ENCODE results near the gene SEMA5B.

Gene SEMA5B

GRCh38 chr3:123036352-123037014 lies 8.9 kb upstream of the SEMA5B start:
- Histone ChIP-seq H3K27ac (ENCODE audit: low read depth, low read length, poor library complexity, severe bottlenecking) (no peak overlapping the region), H3K4me1 (ENCODE audit: insufficient read depth, low read length, severe bottlenecking) (no peaks in the 10 kb centered on the region), H3K36me3 (ENCODE audit: insufficient read depth, low read length) (no peaks in the 10 kb centered on the region), H3K79me2 (ENCODE audit: insufficient read depth, low read length) (no peaks in the 10 kb centered on the region), H2AFZ (ENCODE audit: low read length) (no peak overlapping the region), H3F3A (ENCODE audit: insufficient read depth, low read length) (no peaks in the 10 kb centered on the region), H3K4me2 (ENCODE audit: low read length) (no peak overlapping the region), H3K27me3 (ENCODE audit: insufficient read depth, low read length) (no peaks in the 10 kb centered on the region; the same call in 1 of the 2 replicates), H3K4me3 (ENCODE audit: low read depth, low read length, poor library complexity, severe bottlenecking) (no peak overlapping the region), H4K20me1 (ENCODE audit: insufficient read depth, low read length) (no peaks in the 10 kb centered on the region), H3K9ac (ENCODE audit: low read length) (no peak overlapping the region), H3K9me3 (ENCODE audit: low read length) (no peaks in the 10 kb centered on the region), H3K9me2 (ENCODE audit: low read depth, low read length) (no peaks in the 10 kb centered on the region)
- TF ChIP-seq EZH2 (IDR thresholded peaks at IDR 0.05; ENCODE audit: borderline replicate concordance, low read length) (no peak), CTCF (IDR thresholded peaks at IDR 0.05; ENCODE audit: low read length) (no peak)

- H2AFZ ChIP-seq (ENCODE audit: low read length) = no peak overlapping the region
- H3K4me3 ChIP-seq (ENCODE audit: low read depth, low read length, poor library complexity, severe bottlenecking) = no peak overlapping the region
- no peaks in the 10 kb centered on the region for H3K9me3 ChIP-seq (ENCODE audit: low read length)
- no peaks in the 10 kb centered on the region for H3K9me2 ChIP-seq (ENCODE audit: low read depth, low read length)
- no peaks in the 10 kb centered on the region for H4K20me1 ChIP-seq (ENCODE audit: insufficient read depth, low read length)
- H3K27me3 ChIP-seq (ENCODE audit: insufficient read depth, low read length) = no peaks in the 10 kb centered on the region; the same call in 1 of the 2 replicates
- H3K36me3 ChIP-seq (ENCODE audit: insufficient read depth, low read length) = no peaks in the 10 kb centered on the region
- H3K9ac ChIP-seq (ENCODE audit: low read length) = no peak overlapping the region
- no peaks in the 10 kb centered on the region for H3K4me1 ChIP-seq (ENCODE audit: insufficient read depth, low read length, severe bottlenecking)
- no peaks in the 10 kb centered on the region for H3F3A ChIP-seq (ENCODE audit: insufficient read depth, low read length)
- TF ChIP-seq CTCF (IDR thresholded peaks at IDR 0.05; ENCODE audit: low read length) (no peak), EZH2 (IDR thresholded peaks at IDR 0.05; ENCODE audit: borderline replicate concordance, low read length) (no peak)
- no peaks in the 10 kb centered on the region for H3K79me2 ChIP-seq (ENCODE audit: insufficient read depth, low read length)
- H3K4me2 ChIP-seq (ENCODE audit: low read length) = no peak overlapping the region
- no peak overlapping the region for H3K27ac ChIP-seq (ENCODE audit: low read depth, low read length, poor library complexity, severe bottlenecking)
These were observed 7.4 kb upstream of the SEMA5B start for GRCh38 chr3:123034996-123035395.

GRCh38 chr3:123034120-123034519 lies 6.6 kb upstream of the SEMA5B start:
- H3K27ac ChIP-seq (ENCODE audit: low read depth, low read length, poor library complexity, severe bottlenecking) = no peak overlapping the region
- TF ChIP-seq CTCF (IDR thresholded peaks at IDR 0.05; ENCODE audit: low read length) (no peak), EZH2 (IDR thresholded peaks at IDR 0.05; ENCODE audit: borderline replicate concordance, low read length) (no peak)
- H3K79me2 ChIP-seq (ENCODE audit: insufficient read depth, low read length) = no peaks in the 10 kb centered on the region
- H3K27me3 ChIP-seq (ENCODE audit: insufficient read depth, low read length) = no peaks in the 10 kb centered on the region; the same call in 1 of the 2 replicates
- H3K36me3 ChIP-seq (ENCODE audit: insufficient read depth, low read length) = no peaks in the 10 kb centered on the region
- H3K4me3 ChIP-seq (ENCODE audit: low read depth, low read length, poor library complexity, severe bottlenecking) = no peak overlapping the region
- H3K9me3 ChIP-seq (ENCODE audit: low read length) = no peaks in the 10 kb centered on the region
- no peaks in the 10 kb centered on the region for H3K9me2 ChIP-seq (ENCODE audit: low read depth, low read length)
- H2AFZ ChIP-seq (ENCODE audit: low read length) = no peak overlapping the region
- H3K4me2 ChIP-seq (ENCODE audit: low read length) = no peak overlapping the region
- no peaks in the 10 kb centered on the region for H3F3A ChIP-seq (ENCODE audit: insufficient read depth, low read length)
- H3K4me1 ChIP-seq (ENCODE audit: insufficient read depth, low read length, severe bottlenecking) = no peaks in the 10 kb centered on the region
- H4K20me1 ChIP-seq (ENCODE audit: insufficient read depth, low read length) = no peaks in the 10 kb centered on the region
- H3K9ac ChIP-seq (ENCODE audit: low read length) = no peak overlapping the region
